Measurements from ENCODE around the gene DIS3L2.

DIS3L2 gene

GRCh38 chr2:232261776-232262175 lies 300.3 kb downstream of the DIS3L2 start:
- peaks cover 15% of the 10 kb centered on the region for H3K4me1 ChIP-seq (ENCODE audit: control insufficient read depth, insufficient read depth, low read length)
- peaks cover 22% of the 10 kb centered on the region for H3K36me3 ChIP-seq (ENCODE audit: control insufficient read depth, insufficient read depth, low read length, severe bottlenecking)
- H3K9ac ChIP-seq (ENCODE audit: low read length), result no peak overlapping the region
- H3K4me3 ChIP-seq (ENCODE audit: low read length), result no peak overlapping the region
- no peaks in the 10 kb centered on the region for H3K9me3 ChIP-seq (ENCODE audit: control insufficient read depth, low read length)
- peaks cover 27% of the 10 kb centered on the region for H3K27me3 ChIP-seq (replicated peaks; ENCODE audit: control insufficient read depth, insufficient read depth, low read length)
- peak; percentile 26 for DNase-seq (ENCODE audit: low read depth)

- no peak overlapping the region for H3K9ac ChIP-seq (ENCODE audit: low read length)
- no peak for DNase-seq (ENCODE audit: low read depth)
- peaks cover 20% of the 10 kb centered on the region for H3K27me3 ChIP-seq (replicated peaks; ENCODE audit: control insufficient read depth, insufficient read depth, low read length)
- H3K9me3 ChIP-seq (ENCODE audit: control insufficient read depth, low read length), result no peaks in the 10 kb centered on the region
- H3K4me1 ChIP-seq (ENCODE audit: control insufficient read depth, insufficient read depth, low read length), result peaks cover 15% of the 10 kb centered on the region
- peaks cover 22% of the 10 kb centered on the region for H3K36me3 ChIP-seq (ENCODE audit: control insufficient read depth, insufficient read depth, low read length, severe bottlenecking)
- H3K4me3 ChIP-seq (ENCODE audit: low read length), result no peak overlapping the region
These were observed 301.8 kb downstream of the DIS3L2 start for GRCh38 chr2:232263295-232263694.

DNA sequence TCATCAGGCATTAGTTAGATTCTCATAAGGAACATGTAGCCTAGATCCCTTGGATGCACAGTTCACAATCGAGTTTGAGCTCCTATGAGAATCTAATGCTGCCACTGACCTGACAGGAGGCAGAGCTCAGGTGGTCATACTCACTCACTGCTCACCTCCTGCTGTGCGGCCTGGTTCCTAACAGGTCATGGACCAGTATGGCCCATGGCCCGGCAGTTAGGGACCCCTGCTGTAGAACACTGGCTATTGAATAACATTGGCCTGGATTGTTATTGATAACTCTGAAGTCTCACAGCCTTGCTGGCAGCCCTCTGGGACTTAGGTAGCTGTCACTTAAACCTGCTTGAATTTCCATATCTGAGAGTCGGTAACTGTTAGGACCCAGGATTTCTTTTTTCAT lies 302.6 kb downstream of the DIS3L2 start:
- no peak overlapping the region for H3K4me3 ChIP-seq (ENCODE audit: low read length)
- H3K27me3 ChIP-seq (replicated peaks; ENCODE audit: control insufficient read depth, insufficient read depth, low read length), result peaks cover 20% of the 10 kb centered on the region
- peaks cover 15% of the 10 kb centered on the region for H3K4me1 ChIP-seq (ENCODE audit: control insufficient read depth, insufficient read depth, low read length)
- H3K9me3 ChIP-seq (ENCODE audit: control insufficient read depth, low read length), result no peaks in the 10 kb centered on the region
- H3K9ac ChIP-seq (ENCODE audit: low read length), result no peak overlapping the region
- peaks cover 22% of the 10 kb centered on the region for H3K36me3 ChIP-seq (ENCODE audit: control insufficient read depth, insufficient read depth, low read length, severe bottlenecking)
- DNase-seq (ENCODE audit: low read depth), result no peak

- no peak overlapping the region for H3K9ac ChIP-seq (ENCODE audit: low read length)
- peaks cover 22% of the 10 kb centered on the region for H3K36me3 ChIP-seq (ENCODE audit: control insufficient read depth, insufficient read depth, low read length, severe bottlenecking)
- peaks cover 3% of the 10 kb centered on the region for H3K4me1 ChIP-seq (ENCODE audit: control insufficient read depth, insufficient read depth, low read length)
- H3K27me3 ChIP-seq (replicated peaks; ENCODE audit: control insufficient read depth, insufficient read depth, low read length), result peaks cover 20% of the 10 kb centered on the region
- H3K4me3 ChIP-seq (ENCODE audit: low read length), result no peak overlapping the region
- no peak for DNase-seq (ENCODE audit: low read depth)
- H3K9me3 ChIP-seq (ENCODE audit: control insufficient read depth, low read length), result no peaks in the 10 kb centered on the region
These were observed 303.8 kb downstream of the DIS3L2 start for GRCh38 chr2:232265329-232265728.

DNA sequence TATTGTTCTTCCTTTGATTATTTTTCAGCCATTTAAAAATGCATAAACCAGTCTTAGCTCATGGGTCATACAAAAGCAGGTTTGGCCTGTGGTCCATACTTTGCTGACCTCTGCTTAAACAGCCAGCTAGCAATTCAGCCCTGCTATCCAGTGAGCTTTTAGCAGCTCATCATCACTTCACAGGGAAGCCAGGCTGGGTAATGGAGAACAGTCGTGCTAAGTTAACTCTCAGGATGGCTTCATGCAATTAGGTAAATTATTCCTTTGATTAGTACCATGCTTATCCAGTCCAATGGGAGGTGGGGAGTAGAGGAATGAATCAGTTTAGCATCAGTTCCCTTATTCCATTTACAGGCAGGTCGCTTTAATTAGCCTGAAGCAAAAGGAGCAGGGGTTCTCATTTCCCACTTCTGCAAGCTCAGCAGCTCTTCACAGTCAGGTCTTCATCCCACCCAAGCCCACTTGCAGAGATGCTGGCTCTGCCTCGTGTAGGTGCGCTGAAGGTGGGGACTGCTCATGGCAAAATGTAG lies 307.2 kb downstream of the DIS3L2 start:
- peaks cover 10% of the 10 kb centered on the region for H3K36me3 ChIP-seq (ENCODE audit: control insufficient read depth, insufficient read depth, low read length, severe bottlenecking)
- H3K9me3 ChIP-seq (ENCODE audit: control insufficient read depth, low read length), result no peaks in the 10 kb centered on the region
- no peak overlapping the region for H3K4me3 ChIP-seq (ENCODE audit: low read length)
- H3K4me1 ChIP-seq (ENCODE audit: control insufficient read depth, insufficient read depth, low read length), result no peaks in the 10 kb centered on the region
- no peak overlapping the region for H3K9ac ChIP-seq (ENCODE audit: low read length)
- peaks cover 5% of the 10 kb centered on the region for H3K27me3 ChIP-seq (replicated peaks; ENCODE audit: control insufficient read depth, insufficient read depth, low read length)
- DNase-seq (ENCODE audit: low read depth), result no peak

- H3K4me3 ChIP-seq (ENCODE audit: low read length), result no peak overlapping the region
- no peak for DNase-seq (ENCODE audit: low read depth)
- H3K9ac ChIP-seq (ENCODE audit: low read length), result no peak overlapping the region
- no peaks in the 10 kb centered on the region for H3K9me3 ChIP-seq (ENCODE audit: control insufficient read depth, low read length)
- H3K36me3 ChIP-seq (ENCODE audit: control insufficient read depth, insufficient read depth, low read length, severe bottlenecking), result no peaks in the 10 kb centered on the region
- no peaks in the 10 kb centered on the region for H3K4me1 ChIP-seq (ENCODE audit: control insufficient read depth, insufficient read depth, low read length)
- no peaks in the 10 kb centered on the region for H3K27me3 ChIP-seq (replicated peaks; ENCODE audit: control insufficient read depth, insufficient read depth, low read length)
These were observed 308.4 kb downstream of the DIS3L2 start for GRCh38 chr2:232269867-232270266.

- DNase-seq (ENCODE audit: low read depth), result no peak
These were observed 312.6 kb downstream of the DIS3L2 start for GRCh38 chr2:232273903-232274643.

DNA sequence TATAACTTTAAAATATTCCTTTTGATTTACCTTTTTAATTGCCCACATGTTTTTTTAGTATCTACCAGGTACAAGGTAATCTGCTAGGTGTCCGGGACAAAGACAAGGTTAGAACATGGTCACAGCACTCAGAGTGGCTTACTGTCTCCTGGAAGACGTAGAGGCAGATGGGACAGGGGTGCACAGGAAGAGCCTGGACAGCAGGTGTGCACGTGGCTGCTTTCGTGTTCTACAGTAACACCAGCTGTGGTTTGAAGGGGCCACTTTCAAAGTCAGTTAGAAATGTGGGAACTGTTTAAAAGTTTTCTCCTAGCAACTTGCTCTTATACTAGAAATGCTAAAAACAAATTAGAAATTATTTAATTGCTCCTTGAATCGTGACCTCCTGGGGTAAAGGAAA lies 314.2 kb downstream of the DIS3L2 start:
- Histone ChIP-seq H3K4me1 (ENCODE audit: control insufficient read depth, insufficient read depth, low read length) (no peaks in the 10 kb centered on the region), H3K9me3 (ENCODE audit: control insufficient read depth, low read length) (peaks cover 4% of the 10 kb centered on the region), H3K4me3 (ENCODE audit: low read length) (no peak overlapping the region), H3K9ac (ENCODE audit: low read length) (no peak overlapping the region), H3K27me3 (replicated peaks; ENCODE audit: control insufficient read depth, insufficient read depth, low read length) (no peaks in the 10 kb centered on the region), H3K36me3 (ENCODE audit: control insufficient read depth, insufficient read depth, low read length, severe bottlenecking) (peaks cover 5% of the 10 kb centered on the region)
- no peak for DNase-seq (ENCODE audit: low read depth)

More at GRCh38 chr2:232273903-232274643, 312.6 kb downstream of the DIS3L2 start:
- H3K9ac ChIP-seq (ENCODE audit: low read length), result no peak overlapping the region
- H3K4me1 ChIP-seq (ENCODE audit: control insufficient read depth, insufficient read depth, low read length), result no peaks in the 10 kb centered on the region
- peaks cover 1% of the 10 kb centered on the region for H3K9me3 ChIP-seq (ENCODE audit: control insufficient read depth, low read length)
- H3K4me3 ChIP-seq (ENCODE audit: low read length), result no peak overlapping the region
- H3K36me3 ChIP-seq (ENCODE audit: control insufficient read depth, insufficient read depth, low read length, severe bottlenecking), result peaks cover 5% of the 10 kb centered on the region
- H3K27me3 ChIP-seq (replicated peaks; ENCODE audit: control insufficient read depth, insufficient read depth, low read length), result no peaks in the 10 kb centered on the region

DNA sequence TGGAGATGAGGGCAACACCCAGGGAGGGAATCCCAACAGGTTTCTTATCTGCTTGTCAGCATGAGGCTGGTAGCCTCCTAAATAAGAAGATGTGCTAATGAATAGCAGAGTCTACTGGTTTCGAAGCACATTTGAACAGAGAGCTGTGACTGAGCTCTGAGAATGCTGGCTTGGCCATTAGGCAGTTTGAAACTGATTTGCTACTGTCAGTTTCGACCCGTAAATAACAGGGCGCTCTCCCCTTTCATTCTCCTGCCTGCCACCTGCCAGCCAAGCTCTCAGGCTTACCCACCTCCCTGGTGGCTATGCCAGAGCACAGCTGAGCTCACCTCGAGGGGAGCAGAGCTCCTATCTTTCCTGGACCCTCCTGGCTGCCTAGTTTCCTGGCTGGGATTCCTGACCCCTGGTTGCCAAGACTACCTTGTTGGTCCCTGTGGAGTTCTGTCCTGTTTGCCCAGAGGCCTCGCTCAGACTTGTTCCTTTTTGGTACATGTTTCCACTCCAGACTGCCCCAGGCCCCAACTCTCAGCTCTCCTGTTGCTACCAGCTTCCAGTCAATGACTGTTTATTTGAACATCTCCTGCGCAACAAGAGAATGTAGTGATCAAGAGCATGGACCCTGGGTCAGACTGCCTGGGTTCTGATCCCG lies 314.7 kb downstream of the DIS3L2 start:
- no peaks in the 10 kb centered on the region for H3K27me3 ChIP-seq (replicated peaks; ENCODE audit: control insufficient read depth, insufficient read depth, low read length)
- no peak for DNase-seq (ENCODE audit: low read depth)
- no peak overlapping the region for H3K9ac ChIP-seq (ENCODE audit: low read length)
- H3K4me3 ChIP-seq (ENCODE audit: low read length), result no peak overlapping the region
- H3K4me1 ChIP-seq (ENCODE audit: control insufficient read depth, insufficient read depth, low read length), result no peaks in the 10 kb centered on the region
- peaks cover 5% of the 10 kb centered on the region for H3K36me3 ChIP-seq (ENCODE audit: control insufficient read depth, insufficient read depth, low read length, severe bottlenecking)
- H3K9me3 ChIP-seq (ENCODE audit: control insufficient read depth, low read length), result peaks cover 4% of the 10 kb centered on the region

- H3K9me3 ChIP-seq (ENCODE audit: control insufficient read depth, low read length), result peaks cover 4% of the 10 kb centered on the region
- DNase-seq (ENCODE audit: low read depth), result no peak
- H3K36me3 ChIP-seq (ENCODE audit: control insufficient read depth, insufficient read depth, low read length, severe bottlenecking), result peaks cover 5% of the 10 kb centered on the region
These were observed 315.3 kb downstream of the DIS3L2 start for GRCh38 chr2:232276733-232277313.

GRCh38 chr2:232278534-232278933 lies 317.0 kb downstream of the DIS3L2 start:
- Histone ChIP-seq H3K9me3 (ENCODE audit: control insufficient read depth, low read length) (peaks cover 4% of the 10 kb centered on the region), H3K9ac (ENCODE audit: low read length) (no peak overlapping the region), H3K4me3 (ENCODE audit: low read length) (no peak overlapping the region), H3K4me1 (ENCODE audit: control insufficient read depth, insufficient read depth, low read length) (no peaks in the 10 kb centered on the region), H3K36me3 (ENCODE audit: control insufficient read depth, insufficient read depth, low read length, severe bottlenecking) (peaks cover 5% of the 10 kb centered on the region), H3K27me3 (replicated peaks; ENCODE audit: control insufficient read depth, insufficient read depth, low read length) (no peaks in the 10 kb centered on the region)
- DNase-seq (ENCODE audit: low read depth), result no peak

More at GRCh38 chr2:232276733-232277313, 315.3 kb downstream of the DIS3L2 start:
- H3K4me1 ChIP-seq (ENCODE audit: control insufficient read depth, insufficient read depth, low read length), result no peaks in the 10 kb centered on the region
- H3K4me3 ChIP-seq (ENCODE audit: low read length), result no peak overlapping the region
- H3K27me3 ChIP-seq (replicated peaks; ENCODE audit: control insufficient read depth, insufficient read depth, low read length), result no peaks in the 10 kb centered on the region
- H3K9ac ChIP-seq (ENCODE audit: low read length), result no peak overlapping the region
